Mammary epithelial cell (primary cell): ENCODE results near the gene CORO1C.
A peak's percentile ranks its signal among the peaks of the same experiment; 100 is the strongest.

Experiments used
- CTCF ChIP-seq, 2 donors: IDR thresholded peaks in 1 of 2; conservative IDR thresholded peaks in 1 of 2; 2 replicates each; pipeline ENCODE4 v1.5.1; 2011 to 2012; ENCODE audit warnings: inconsistent platforms in 2 of 2, low read length in 2 of 2, mild to moderate bottlenecking in 2 of 2, control low read depth in 1 of 2, low read depth in 1 of 2; ENCODE audit not compliant: insufficient read depth in 1 of 2; ENCODE audit errors: extremely low read depth in 1 of 2
- EZH2 ChIP-seq: IDR thresholded peaks from 2 replicates; pipeline ENCODE4 v1.6.1; 2012; ENCODE audit warnings: low read length, inconsistent platforms, borderline replicate concordance

DNA sequence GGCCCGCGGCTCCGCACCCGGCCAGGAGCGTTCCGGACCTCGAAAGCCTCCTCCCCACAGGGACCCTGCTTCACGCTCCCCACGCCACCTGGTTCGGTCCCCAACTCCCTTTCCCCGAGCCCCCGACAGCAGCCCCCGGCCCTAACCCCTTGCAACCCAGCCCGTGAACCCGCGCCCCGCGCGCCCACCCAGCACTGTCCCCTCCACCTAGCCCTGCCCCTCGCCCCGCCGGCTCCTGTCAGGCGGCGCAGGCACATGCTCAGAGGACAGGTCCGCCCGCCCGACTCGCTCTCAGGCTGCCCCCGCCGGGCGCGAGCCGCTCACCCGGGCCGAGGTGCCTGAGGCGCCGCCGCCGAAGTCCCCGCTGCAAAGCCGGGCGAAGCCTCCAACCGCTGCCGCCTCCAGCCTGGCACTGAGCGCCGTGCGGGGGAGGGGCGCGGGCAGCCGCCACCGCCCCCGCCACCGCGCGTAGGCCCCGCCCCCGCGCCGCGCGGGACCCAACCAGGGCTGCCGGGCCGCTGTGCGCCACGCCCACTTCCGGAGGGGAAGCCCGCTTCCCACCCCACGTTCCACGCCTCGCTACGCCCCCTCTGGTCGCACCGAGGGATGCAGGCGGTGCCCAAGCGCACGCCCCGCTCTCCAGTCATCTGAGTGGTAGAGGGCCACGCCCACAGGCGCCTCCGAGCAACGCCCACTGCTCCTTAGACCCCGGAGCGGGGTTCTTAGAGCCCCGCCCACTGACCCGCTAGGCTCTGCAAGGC is at the start of gene CORO1C:
- TF ChIP-seq CTCF (conservative IDR thresholded peaks at IDR 0.05 in 1 of 2, IDR thresholded peaks at IDR 0.05 in 1 of 2; ENCODE audit: extremely low read depth in 1 of 2, insufficient read depth in 1 of 2, low read depth in 1 of 2, low read length in 2 of 2) (peak; percentile 75 to 88), EZH2 (no peak)
